Lower leg skin (tissue), 3 donors: ENCODE data around the gene KLHL35.

Experiments used
- CTCF ChIP-seq, 3 donors: fragments of 450-650 bp; IDR thresholded peaks; one replicate each; pipeline ENCODE4 v1.5.1; 2016; ENCODE audit warnings: antibody characterized with exemption in 3 of 3, mild to moderate bottlenecking in 3 of 3, moderate library complexity in 2 of 3
- POLR2A ChIP-seq, 2 donors: fragments of 450-650 bp; IDR thresholded peaks; one replicate each; pipeline ENCODE4 v1.6.1; 2016 to 2017; ENCODE audit warnings: antibody characterized with exemption in 2 of 2, mild to moderate bottlenecking in 1 of 2, moderate library complexity in 1 of 2

- no peak for TF ChIP-seq CTCF (IDR thresholded peaks at IDR 0.05)
- TF ChIP-seq POLR2A (IDR thresholded peaks at IDR 0.05), result no peak
Observed at GRCh38 chr11:75443043-75443442, 10.0 kb upstream of the KLHL35 start.
